WI38 (cell line): ENCODE results near the gene ASIC1.

ENCODE experiments used
- H3K4me3 ChIP-seq: 2 replicates; pipeline ENCODE4 v1.5.1; 2011; ENCODE audit warnings: low read depth, mild to moderate bottlenecking, control low read depth, low read length
- TF ChIP-seq, protein P1 (sequence below): IDR thresholded peaks from 2 replicates; pipeline ENCODE4 v1.5.1; 2012; ENCODE audit warnings: low read depth, mild to moderate bottlenecking, control low read depth, low read length

The ASIC1 gene

DNA sequence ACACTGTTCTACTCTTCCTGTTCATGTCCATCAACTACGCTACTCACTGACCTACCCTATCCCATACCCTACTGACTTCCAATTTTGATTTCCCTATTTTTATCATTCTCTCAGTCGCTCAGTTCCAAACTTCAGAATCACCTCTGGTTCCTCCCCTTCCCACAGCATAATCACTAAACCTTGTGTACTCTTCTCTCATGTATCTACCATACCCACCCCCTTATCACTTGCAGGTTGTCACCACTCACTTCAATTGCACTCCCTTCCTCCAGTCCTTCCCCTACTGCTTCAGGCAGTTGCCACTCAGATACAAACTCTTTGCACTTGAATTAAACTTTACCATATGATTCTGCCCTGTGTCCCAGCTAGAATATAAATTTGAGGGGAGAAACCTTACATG lies 38.4 kb upstream of the ASIC1 start:
- no peak overlapping the region for H3K4me3 ChIP-seq
- TF ChIP-seq, protein P1, sequence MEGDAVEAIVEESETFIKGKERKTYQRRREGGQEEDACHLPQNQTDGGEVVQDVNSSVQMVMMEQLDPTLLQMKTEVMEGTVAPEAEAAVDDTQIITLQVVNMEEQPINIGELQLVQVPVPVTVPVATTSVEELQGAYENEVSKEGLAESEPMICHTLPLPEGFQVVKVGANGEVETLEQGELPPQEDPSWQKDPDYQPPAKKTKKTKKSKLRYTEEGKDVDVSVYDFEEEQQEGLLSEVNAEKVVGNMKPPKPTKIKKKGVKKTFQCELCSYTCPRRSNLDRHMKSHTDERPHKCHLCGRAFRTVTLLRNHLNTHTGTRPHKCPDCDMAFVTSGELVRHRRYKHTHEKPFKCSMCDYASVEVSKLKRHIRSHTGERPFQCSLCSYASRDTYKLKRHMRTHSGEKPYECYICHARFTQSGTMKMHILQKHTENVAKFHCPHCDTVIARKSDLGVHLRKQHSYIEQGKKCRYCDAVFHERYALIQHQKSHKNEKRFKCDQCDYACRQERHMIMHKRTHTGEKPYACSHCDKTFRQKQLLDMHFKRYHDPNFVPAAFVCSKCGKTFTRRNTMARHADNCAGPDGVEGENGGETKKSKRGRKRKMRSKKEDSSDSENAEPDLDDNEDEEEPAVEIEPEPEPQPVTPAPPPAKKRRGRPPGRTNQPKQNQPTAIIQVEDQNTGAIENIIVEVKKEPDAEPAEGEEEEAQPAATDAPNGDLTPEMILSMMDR: no peak

DNA sequence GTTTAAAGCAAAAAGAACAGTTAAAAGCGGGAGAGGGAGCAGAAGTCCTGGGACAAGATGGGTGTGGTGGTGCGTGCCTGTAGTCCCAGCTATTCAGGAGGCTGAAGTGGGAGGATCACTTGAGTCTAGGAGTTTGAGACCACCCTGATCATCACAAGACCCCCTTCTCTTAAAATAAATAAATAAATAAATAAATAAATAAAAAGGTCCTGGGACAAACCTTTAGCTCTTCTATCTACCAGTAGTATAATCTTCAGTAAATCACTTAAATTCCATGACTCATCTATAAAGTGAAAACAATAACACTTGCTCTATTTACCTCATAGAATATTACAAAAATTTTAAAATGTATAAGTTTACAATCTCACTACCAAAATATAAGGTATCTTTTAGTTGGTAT lies 37.9 kb upstream of the ASIC1 start:
- TF ChIP-seq, protein P1: no peak
- H3K4me3 ChIP-seq: no peak overlapping the region

DNA sequence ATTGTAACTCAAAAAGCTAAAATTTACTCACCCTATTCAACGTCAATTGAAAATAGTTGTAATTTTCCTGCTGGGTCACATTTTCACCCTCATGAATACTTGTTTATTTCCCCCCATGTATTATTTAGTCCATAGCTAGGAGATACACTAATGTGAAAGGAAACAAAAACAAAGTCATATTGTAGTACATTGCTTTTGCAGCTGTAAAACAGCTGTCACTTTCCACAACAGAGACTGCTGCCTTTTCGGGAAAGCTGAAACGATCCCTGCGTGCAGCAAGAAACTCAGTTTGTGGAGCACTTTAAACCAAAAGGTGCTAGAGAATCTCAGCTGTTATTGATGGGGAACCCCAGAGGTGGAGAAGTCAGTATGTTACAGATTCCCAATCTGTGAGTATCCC lies 36.4 kb upstream of the ASIC1 start:
- H3K4me3 ChIP-seq: peak overlapping the region; percentile 43
- TF ChIP-seq, protein P1: no peak

DNA sequence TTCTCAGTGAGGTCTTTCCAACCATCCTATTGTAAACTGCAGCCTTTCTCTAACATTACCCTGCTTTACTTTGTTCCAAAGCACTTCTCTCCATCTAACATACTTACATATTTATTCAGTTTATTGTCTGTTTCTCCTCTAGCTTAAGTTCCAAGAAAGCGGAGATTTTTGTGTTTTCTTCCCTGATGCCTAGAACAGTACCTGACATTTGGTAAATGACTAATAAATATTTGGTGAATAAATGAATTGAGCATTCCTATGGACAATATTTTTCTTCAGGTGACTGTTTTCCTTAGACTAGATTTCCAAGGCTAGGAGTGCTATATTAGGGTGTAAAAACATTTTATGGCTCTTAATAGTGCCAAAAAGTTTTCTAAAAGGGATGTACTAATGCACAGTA lies 34.5 kb upstream of the ASIC1 start:
- TF ChIP-seq, protein P1: no peak
- no peak overlapping the region for H3K4me3 ChIP-seq

DNA sequence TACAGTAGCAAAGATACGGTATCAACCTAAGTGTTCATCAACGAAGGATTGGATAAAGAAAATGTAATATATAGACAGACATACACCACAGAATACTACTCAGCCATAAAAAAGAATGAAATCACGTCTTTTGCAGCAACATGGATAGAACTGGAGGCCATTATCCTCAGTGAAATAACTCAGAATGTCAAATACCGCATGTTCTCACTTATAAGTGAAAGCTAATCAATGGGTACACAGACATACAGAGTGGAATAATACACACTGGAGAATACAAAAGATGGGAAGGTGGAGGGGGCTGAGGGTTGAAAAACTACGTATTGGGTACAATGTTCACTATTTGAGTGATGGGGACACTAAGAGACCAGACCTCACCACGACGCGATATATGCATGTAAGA lies 33.2 kb upstream of the ASIC1 start:
- peak overlapping the region; percentile 76 for H3K4me3 ChIP-seq
- TF ChIP-seq, protein P1: no peak

DNA sequence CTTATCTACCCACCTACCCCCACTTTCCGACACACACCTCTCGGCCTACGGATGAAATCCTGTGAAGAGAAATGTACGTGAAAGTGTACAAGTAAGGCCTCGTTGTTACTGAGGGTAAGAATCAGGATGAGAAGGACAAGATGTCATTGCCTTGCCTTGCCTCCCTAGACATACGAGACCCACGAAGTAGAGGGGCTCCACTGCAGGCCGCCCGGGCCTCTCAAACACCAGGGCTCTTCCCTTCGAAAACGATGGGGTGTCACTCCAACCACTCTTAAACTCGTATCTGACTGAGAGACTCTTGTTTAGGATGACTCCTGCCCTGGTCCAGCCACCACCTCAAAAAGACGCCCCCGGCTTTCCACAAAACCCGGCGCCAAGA lies 32.6 kb upstream of the ASIC1 start:
- H3K4me3 ChIP-seq: peak overlapping the region; percentile 76
- TF ChIP-seq, protein P1: no peak

DNA sequence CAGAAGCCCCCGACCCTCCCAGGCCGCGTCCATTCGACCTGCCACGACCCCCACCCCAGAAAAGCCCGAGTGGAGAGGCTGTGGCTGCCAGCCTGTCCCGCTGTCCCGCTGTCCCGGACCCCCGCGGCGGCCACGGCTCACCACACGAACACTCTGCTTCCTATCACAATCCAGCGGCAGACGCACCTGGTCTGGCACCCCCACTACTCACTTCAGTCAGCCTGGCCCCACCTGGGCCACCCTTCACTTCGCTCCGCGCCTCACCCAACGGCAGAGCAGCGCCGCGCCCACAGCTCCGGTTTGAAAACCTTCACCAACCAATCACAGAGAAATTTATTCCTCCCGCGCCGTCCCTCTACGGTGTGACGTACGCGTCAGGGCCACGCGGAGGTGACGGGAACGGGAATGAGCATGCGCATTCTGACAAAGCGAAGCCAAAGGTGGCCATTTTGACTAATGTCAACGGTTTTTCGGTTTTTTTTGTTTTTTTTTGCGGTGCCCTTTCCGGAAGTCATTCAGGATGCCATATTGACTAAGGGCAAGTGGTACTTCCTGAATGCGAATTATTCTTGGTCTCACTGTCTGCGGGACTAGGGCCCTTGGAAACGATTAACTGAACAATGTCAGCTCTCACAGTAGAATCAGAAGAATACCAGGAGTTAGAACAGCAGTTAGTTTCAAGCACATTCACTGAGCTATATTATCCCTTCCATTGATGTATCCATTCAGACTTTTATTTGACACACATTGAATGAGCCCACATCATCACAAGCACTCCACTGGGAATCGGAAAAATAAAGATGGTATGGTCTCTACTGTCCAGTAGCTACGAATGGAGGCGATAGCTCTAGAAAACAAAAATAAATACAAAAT lies 32.0 kb upstream of the ASIC1 start, which contains the start of gene RACGAP1:
RACGAP1 (minus strand) TSS at position 308 of the 873 bp plus-strand sequence. CDS start 8,779 bp downstream, outside the sequence.
- TF ChIP-seq, protein P1: no peak
- H3K4me3 ChIP-seq: peak within 1 kb of the TSS; percentile 76
